DMS153 treated with DMSO at 0.1 percent for 48 hours (cell line): Measurements from ENCODE around the gene ZNF282.
"Not testable (repeated sequence)": the region's sequence is repeated elsewhere in the genome, so short reads cannot be mapped to it uniquely, and the experiment has no call there.

Experiments used
- DNase-seq: peaks from one replicate; lab custom pipeline; 2025; ENCODE audit not compliant: unreplicated experiment; lab: John Stamatoyannopoulos, UW

The ZNF282 gene

DNA sequence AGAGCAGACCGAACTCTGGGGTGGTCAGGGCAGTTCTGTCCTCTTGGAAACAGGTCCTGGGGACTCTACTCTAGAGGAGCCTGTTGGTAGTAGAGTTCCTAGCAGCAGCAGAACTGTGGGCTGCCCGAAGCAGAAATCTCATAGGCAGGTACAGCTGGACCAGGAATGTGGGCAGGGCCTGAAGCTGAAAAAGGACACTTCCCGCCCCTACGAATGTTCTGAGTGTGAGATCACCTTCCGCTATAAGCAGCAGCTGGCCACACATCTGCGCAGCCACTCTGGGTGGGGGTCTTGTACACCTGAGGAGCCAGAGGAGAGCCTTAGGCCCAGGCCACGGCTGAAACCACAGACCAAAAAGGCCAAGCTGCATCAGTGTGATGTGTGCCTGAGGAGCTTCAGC lies 58.3 kb downstream of the ZNF282 start:
- DNase-seq, result no peak

DNA sequence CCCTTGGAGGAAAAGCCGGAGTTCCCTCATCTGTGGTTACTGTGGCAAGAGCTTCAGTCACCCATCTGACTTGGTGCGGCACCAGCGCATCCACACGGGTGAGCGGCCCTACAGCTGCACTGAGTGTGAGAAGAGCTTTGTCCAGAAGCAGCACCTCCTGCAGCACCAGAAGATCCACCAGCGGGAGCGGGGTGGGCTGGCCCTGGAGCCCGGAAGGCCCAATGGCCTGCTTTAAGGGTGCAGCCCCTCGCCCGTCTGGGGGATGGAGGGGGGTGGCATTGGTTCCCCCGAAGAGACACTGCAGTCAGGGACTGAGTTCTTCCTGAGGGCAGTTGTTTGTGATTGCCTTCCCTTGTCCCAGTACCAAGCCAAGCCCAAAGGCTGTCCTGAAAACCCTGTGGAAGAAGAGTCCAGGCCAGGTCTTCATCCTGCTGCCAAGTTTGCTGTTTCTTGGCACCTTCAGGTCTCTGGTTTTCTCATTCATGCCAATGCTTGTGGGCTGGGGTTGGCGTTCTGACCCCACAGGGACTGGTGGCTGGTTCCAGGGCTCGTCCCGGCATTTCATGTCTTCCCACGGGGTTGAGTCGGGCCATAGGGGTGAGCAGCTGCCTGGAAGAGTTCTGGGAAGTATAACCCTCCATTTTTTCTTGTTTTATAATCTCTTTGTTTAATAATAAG lies 59.0 kb downstream of the ZNF282 start:
- no peak for DNase-seq

GRCh38 chr7:149255174-149255573 lies 59.8 kb downstream of the ZNF282 start:
- DNase-seq, result no peak

GRCh38 chr7:149256568-149256967 lies 61.2 kb downstream of the ZNF282 start:
- DNase-seq, result no peak

DNA sequence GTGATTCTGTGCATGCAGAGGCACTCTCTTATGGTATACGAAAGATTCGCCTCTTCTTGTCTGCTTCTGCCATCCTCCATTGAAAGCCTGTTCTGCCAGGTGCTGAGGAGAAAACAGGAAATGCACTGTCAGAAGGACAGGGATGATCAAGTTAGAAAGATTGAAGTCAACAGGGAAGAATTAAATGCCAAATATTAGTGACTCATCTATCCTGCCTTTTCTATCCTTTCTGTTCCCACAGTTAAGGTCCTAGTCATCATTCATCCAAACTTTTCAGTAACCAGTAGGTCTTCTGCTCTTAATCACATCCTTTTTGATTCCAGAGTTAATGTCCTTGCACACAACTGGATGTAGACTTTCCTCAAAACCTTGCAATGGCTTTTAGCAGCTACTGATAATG lies 61.8 kb downstream of the ZNF282 start:
- DNase-seq, result no peak

DNA sequence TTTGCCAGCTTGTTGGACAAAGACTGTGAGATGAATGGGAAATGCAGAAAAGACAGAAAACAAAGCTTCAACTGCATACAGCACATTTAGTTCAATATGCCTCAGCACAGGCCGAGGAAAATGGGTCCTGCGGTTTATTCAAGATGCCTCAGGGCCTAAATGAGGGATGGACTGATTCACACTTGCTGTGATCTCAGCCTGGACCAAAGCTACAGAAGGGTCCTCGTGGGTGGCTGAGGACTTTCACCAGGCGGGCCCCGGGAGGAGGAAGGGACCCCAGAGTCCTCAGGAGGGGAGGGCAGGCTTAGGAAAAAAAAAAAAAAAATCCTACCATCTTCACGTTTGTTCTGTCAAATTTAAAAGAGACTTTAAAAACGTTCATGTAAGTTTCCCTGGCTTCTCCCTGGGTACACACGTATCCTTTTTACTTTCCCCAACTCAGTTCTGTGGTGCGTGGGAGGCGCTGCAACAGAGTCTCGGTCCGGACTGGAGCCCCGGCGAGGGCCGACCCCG lies 66.0 kb downstream of the ZNF282 start:
- DNase-seq, result no peak

DNA sequence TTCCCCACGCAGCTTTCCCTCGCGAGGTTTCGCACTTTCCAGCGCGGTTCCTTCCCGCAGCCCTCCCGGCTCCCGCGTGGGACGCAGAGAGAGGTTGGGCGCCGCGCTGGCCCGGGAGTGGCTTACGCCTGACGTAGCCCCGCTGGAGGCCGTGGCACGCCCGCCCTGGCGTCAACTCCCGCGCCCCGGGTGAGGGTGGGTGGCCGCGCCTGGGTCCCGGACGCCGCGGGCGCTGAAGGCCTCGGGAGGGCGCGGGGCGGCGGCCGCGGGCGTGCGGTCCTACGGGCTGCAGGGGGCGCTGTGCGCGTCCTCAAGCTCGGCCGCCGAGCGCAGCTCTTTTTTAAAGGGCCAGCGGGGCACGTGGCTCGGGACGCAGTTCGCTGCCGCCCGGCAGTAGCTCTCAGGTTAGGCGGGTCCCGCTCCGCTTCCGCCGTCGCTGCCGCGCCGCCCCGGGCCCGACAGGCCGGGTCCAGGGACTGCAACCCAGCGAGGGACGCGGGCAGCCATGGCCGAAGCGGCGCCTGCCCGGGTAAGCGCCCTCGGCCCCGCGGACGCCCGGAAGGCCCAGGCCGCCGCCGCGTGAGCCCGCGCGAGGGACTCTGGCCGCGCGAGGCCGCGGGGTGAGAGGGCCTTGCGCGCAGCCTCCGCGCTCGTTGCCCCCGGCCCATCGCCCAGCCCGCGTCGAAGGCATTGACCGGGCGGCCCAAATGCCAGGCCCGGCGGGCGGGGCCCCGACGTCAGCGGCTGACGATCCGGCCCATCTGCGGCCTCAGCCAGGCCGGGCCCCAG lies 66.7 kb downstream of the ZNF282 start, which contains the start of gene ZNF783:
Gene ZNF783 (plus strand): TSS at position 368 of the 789 bp plus-strand sequence. CDS start 138 bp downstream, at position 506.
- DNase-seq, result peak; percentile 82

DNA sequence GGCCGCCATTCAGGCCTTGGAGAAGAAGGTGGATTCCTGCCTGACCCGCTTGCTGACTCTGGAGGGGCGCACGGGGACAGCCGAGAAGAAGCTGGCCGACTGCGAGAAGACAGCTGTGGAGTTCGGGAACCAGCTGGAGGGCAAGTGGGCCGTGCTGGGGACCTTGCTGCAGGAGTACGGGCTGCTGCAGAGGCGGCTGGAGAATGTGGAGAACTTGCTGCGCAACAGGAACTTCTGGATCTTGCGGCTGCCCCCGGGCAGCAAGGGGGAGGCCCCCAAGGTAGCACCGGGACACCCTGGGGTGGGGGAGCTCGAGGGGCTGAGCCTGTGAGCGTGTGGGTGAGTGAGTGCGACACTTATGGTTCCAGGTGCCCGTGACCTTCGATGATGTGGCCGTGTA lies 71.1 kb downstream of the ZNF282 start:
- no peak for DNase-seq

DNA sequence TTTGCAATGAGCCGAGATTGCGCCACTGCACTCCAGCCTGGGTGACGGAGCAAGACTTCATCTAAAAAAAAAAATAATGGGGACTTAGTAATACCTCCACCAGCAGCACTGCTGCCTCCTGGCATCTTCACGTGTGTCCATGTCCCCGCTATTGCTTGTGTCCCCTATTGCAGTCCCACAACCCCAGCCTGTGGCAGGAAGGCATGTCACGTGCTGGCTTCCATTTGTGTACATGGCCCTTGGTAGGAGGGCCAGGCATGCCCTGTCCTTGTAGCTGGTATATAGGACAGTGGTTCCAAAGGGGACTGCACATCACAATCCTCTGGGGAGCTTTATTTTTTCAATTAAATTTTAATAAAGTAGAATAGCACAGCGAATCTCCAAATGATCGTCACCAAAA lies 72.4 kb downstream of the ZNF282 start:
- DNase-seq, result no peak

DNA sequence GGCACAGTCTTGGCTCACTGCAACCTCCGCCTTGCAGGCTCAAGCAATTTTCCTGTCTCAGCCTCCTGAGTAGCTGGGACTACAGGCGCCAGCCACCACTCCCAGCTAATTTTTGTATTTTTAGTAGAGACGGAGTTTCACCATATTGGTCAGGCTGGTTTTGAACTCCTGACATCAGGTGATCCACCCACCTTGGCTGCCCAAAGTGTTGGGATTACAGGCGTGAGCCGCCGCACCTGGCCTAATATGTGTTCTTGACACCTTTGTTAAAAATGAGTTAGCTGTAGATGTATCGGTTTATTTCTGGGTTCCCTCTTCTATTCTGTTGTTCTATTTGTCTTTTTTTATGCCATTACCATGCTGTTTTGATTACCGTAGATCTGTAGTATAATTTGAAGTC lies 79.1 kb downstream of the ZNF282 start:
- not testable (repeated sequence) for DNase-seq
